ENCODE data around the gene ENO2.

DNA sequence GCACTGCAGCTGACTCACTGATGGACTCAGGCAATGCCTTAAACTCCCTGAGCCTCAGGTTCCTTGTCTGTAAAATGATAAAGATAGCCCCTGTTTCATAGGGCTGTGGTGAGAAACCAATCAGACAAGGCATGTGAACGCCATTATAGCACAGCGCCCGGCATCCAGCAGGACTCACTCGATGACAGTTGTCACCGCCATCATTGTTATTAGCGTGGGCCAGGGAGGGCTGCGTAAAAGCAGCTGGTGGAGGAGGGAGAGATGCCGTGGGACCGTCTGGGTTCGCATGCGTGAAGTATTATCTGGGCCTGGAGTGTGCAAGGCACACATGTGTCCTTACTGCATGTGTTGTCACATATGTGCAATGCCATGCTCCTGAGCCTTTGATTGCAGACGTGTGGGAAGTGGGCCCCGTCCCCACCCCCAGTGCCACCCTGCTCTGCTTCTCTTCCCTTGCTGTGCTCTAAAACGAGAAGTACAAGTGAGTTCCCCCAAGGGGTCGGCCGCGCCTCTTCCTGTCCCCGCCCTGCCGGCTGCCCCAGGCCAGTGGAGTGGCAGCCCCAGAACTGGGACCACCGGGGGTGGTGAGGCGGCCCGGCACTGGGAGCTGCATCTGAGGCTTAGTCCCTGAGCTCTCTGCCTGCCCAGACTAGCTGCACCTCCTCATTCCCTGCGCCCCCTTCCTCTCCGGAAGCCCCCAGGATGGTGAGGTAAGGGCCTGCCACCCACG lies 36.6 kb downstream of the ENO2 start, which contains the start of gene PTPN6:
- TF ChIP-seq EZH2 (IDR thresholded peaks at IDR 0.05; ENCODE audit: low read length, unreplicated experiment) (no peak), EZH2phosphoT487 (IDR thresholded peaks at IDR 0.05; ENCODE audit: borderline replicate concordance, low read length) (no peak)
- TF ChIP-seq, protein P1, sequence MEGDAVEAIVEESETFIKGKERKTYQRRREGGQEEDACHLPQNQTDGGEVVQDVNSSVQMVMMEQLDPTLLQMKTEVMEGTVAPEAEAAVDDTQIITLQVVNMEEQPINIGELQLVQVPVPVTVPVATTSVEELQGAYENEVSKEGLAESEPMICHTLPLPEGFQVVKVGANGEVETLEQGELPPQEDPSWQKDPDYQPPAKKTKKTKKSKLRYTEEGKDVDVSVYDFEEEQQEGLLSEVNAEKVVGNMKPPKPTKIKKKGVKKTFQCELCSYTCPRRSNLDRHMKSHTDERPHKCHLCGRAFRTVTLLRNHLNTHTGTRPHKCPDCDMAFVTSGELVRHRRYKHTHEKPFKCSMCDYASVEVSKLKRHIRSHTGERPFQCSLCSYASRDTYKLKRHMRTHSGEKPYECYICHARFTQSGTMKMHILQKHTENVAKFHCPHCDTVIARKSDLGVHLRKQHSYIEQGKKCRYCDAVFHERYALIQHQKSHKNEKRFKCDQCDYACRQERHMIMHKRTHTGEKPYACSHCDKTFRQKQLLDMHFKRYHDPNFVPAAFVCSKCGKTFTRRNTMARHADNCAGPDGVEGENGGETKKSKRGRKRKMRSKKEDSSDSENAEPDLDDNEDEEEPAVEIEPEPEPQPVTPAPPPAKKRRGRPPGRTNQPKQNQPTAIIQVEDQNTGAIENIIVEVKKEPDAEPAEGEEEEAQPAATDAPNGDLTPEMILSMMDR (conservative IDR thresholded peaks at IDR 0.05; ENCODE audit: low read depth, low read length) = no peak
